ENCODE results near the gene CAMTA1. TPM values are rescaled to one million over a fixed set of nuclear protein-coding genes. Genes with fewer than 3 reads are reported as not detected.

The CAMTA1 gene
- total RNA-seq, 1 donor from 2014 or later, result 81.6 TPM

DNA sequence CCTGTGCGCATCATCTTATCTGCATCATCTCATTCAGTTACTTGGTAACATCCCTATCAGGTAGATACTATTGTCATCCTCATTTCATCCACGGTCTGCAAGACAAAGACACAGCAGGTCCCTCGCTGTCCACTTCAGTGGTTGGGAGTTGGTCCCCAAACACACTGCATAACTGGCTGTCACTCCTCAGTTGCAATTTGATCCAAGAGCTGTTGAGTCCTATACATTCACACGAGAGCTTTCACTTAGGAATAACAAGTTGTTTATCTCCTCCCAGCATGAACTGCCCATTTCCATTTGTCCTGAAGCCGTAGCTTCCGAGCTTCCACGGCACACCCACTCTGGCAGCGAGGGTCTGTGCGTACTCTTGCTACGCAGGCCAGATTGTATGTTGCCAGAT, 472.0 kb downstream of the CAMTA1 start:
- H3K36me3 Mint-ChIP-seq (ENCODE audit: unreplicated experiment), result no peaks in the 10 kb centered on the region
- no peak overlapping the region for H3K4me3 Mint-ChIP-seq (ENCODE audit: unreplicated experiment)
- H3K4me1 Mint-ChIP-seq (ENCODE audit: unreplicated experiment), result peaks cover 3% of the 10 kb centered on the region
- no peak overlapping the region for H3K27ac Mint-ChIP-seq (ENCODE audit: unreplicated experiment)
- TF ChIP-seq, protein P1, sequence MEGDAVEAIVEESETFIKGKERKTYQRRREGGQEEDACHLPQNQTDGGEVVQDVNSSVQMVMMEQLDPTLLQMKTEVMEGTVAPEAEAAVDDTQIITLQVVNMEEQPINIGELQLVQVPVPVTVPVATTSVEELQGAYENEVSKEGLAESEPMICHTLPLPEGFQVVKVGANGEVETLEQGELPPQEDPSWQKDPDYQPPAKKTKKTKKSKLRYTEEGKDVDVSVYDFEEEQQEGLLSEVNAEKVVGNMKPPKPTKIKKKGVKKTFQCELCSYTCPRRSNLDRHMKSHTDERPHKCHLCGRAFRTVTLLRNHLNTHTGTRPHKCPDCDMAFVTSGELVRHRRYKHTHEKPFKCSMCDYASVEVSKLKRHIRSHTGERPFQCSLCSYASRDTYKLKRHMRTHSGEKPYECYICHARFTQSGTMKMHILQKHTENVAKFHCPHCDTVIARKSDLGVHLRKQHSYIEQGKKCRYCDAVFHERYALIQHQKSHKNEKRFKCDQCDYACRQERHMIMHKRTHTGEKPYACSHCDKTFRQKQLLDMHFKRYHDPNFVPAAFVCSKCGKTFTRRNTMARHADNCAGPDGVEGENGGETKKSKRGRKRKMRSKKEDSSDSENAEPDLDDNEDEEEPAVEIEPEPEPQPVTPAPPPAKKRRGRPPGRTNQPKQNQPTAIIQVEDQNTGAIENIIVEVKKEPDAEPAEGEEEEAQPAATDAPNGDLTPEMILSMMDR (IDR thresholded peaks at IDR 0.05), result no peak
- DNase-seq (ENCODE audit: extremely low spot score, unreplicated experiment), result peak; percentile 36
- no peaks in the 10 kb centered on the region for H3K9me3 Mint-ChIP-seq (ENCODE audit: unreplicated experiment)
- H3K27me3 Mint-ChIP-seq (ENCODE audit: unreplicated experiment), result no peaks in the 10 kb centered on the region

- Mint-ChIP-seq H3K4me1 (ENCODE audit: unreplicated experiment) (peaks cover 3% of the 10 kb centered on the region), H3K4me3 (ENCODE audit: unreplicated experiment) (no peak overlapping the region), H3K36me3 (ENCODE audit: unreplicated experiment) (no peaks in the 10 kb centered on the region), H3K27ac (ENCODE audit: unreplicated experiment) (no peak overlapping the region), H3K27me3 (ENCODE audit: unreplicated experiment) (no peaks in the 10 kb centered on the region), H3K9me3 (ENCODE audit: unreplicated experiment) (no peaks in the 10 kb centered on the region)
- DNase-seq (ENCODE audit: extremely low spot score, unreplicated experiment), result no peak
- TF ChIP-seq, protein P1 (IDR thresholded peaks at IDR 0.05), result no peak
These were observed 473.4 kb downstream of the CAMTA1 start for GRCh38 chr1:7258589-7259135.

GRCh38 chr1:7259955-7260354, 474.7 kb downstream of the CAMTA1 start:
- peaks cover 5% of the 10 kb centered on the region for H3K4me1 Mint-ChIP-seq (ENCODE audit: unreplicated experiment)
- H3K27ac Mint-ChIP-seq (ENCODE audit: unreplicated experiment), result no peak overlapping the region
- no peaks in the 10 kb centered on the region for H3K9me3 Mint-ChIP-seq (ENCODE audit: unreplicated experiment)
- no peaks in the 10 kb centered on the region for H3K27me3 Mint-ChIP-seq (ENCODE audit: unreplicated experiment)
- DNase-seq (ENCODE audit: extremely low spot score, unreplicated experiment), result no peak
- no peak overlapping the region for H3K4me3 Mint-ChIP-seq (ENCODE audit: unreplicated experiment)
- TF ChIP-seq, protein P1 (IDR thresholded peaks at IDR 0.05), result no peak
- no peaks in the 10 kb centered on the region for H3K36me3 Mint-ChIP-seq (ENCODE audit: unreplicated experiment)

DNA sequence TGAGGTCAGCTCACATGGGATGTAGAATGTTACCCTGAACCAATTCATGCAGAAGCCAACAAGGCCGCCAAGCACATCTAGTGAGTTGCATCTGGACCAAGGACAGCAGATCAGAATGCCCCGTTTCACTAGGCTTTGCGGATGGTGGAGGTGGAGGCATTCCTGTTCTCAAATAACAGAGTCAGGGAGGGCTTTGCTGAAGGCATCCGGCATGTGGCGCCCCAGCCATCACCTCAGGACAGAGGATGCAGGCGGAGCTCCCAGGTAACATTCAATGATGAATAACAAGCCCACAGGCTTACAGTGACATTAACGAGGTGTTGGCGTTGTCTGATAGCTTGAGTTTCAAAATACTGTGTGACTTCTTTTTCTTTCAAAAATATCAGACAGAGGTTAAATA, 476.2 kb downstream of the CAMTA1 start:
- Mint-ChIP-seq H3K4me1 (ENCODE audit: unreplicated experiment) (peaks cover 14% of the 10 kb centered on the region), H3K4me3 (ENCODE audit: unreplicated experiment) (no peak overlapping the region), H3K27ac (ENCODE audit: unreplicated experiment) (no peak overlapping the region), H3K9me3 (ENCODE audit: unreplicated experiment) (no peaks in the 10 kb centered on the region), H3K27me3 (ENCODE audit: unreplicated experiment) (no peaks in the 10 kb centered on the region), H3K36me3 (ENCODE audit: unreplicated experiment) (no peaks in the 10 kb centered on the region)
- TF ChIP-seq, protein P1 (IDR thresholded peaks at IDR 0.05), result no peak
- DNase-seq (ENCODE audit: extremely low spot score, unreplicated experiment), result no peak

DNA sequence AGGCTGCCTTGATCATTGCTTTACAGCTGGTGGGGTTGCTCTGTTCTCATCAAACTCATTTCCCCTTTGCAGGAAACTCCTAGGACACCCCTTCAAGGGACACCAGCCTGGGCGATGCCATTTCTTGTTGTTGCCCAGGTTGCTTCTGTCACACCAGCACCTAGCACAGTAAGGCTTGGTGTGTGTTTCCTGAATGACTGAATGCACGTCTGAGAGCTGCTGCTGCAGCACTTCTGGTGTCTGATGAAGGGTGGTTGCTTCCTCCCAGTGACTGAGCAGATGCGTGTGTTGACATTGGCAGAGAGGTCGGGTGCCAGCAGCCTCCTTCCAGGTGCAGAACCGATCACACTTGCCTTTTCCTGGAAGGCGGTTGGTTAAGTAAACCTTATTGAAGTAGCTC, 477.4 kb downstream of the CAMTA1 start:
- TF ChIP-seq, protein P1 (IDR thresholded peaks at IDR 0.05), result no peak
- Mint-ChIP-seq H3K36me3 (ENCODE audit: unreplicated experiment) (no peaks in the 10 kb centered on the region), H3K4me3 (ENCODE audit: unreplicated experiment) (no peak overlapping the region), H3K9me3 (ENCODE audit: unreplicated experiment) (no peaks in the 10 kb centered on the region), H3K4me1 (ENCODE audit: unreplicated experiment) (peaks cover 23% of the 10 kb centered on the region), H3K27ac (ENCODE audit: unreplicated experiment) (no peak overlapping the region), H3K27me3 (ENCODE audit: unreplicated experiment) (no peaks in the 10 kb centered on the region)
- DNase-seq (ENCODE audit: extremely low spot score, unreplicated experiment), result peak; percentile 73
